HUES6 (cell line): ENCODE measurements around the gene BTF3L4.
"Not testable (repeated sequence)": the region's sequence is repeated elsewhere in the genome, so short reads cannot be mapped to it uniquely, and the experiment has no call there.

Experiments
- H3K27ac ChIP-seq: 2 replicates; pipeline ENCODE4 v1.7.0; 2013; ENCODE audit warnings: low read depth, mild to moderate bottlenecking, low read length, inconsistent platforms
- H3K27me3 ChIP-seq: 2 replicates; pipeline ENCODE4 v1.6.1; 2013; ENCODE audit warnings: low read length; ENCODE audit not compliant: control insufficient read depth, insufficient read depth
- H3K36me3 ChIP-seq: 2 replicates; pipeline ENCODE4 v1.6.1; 2013; ENCODE audit warnings: low read length; ENCODE audit not compliant: control insufficient read depth, insufficient read depth
- H3K4me1 ChIP-seq: 2 replicates; pipeline ENCODE4 v1.6.1; 2013; ENCODE audit warnings: low read length; ENCODE audit not compliant: control insufficient read depth, insufficient read depth
- H3K4me3 ChIP-seq: 2 replicates; pipeline ENCODE4 v1.5.1; 2013; ENCODE audit warnings: low read depth, low read length
- H3K9ac ChIP-seq: one replicate; pipeline ENCODE4 v1.6.1; 2013; ENCODE audit warnings: mild to moderate bottlenecking, low read length
- H3K9me3 ChIP-seq: 2 replicates; pipeline ENCODE4 v1.6.1; 2013; ENCODE audit warnings: low read depth, low read length; ENCODE audit not compliant: control insufficient read depth, insufficient read depth

BTF3L4 gene

GRCh38 chr1:52034050-52034384 lies 22.1 kb upstream of the BTF3L4 start:
- no peaks in the 10 kb centered on the region for H3K27me3 ChIP-seq
- peak overlapping the region; percentile 87 for H3K4me3 ChIP-seq
- no peak overlapping the region for H3K27ac ChIP-seq
- H3K36me3 ChIP-seq, result peaks cover 33% of the 10 kb centered on the region
- H3K4me1 ChIP-seq, result peaks cover 9% of the 10 kb centered on the region
- no peak overlapping the region for H3K9ac ChIP-seq
- H3K9me3 ChIP-seq, result no peaks in the 10 kb centered on the region

DNA sequence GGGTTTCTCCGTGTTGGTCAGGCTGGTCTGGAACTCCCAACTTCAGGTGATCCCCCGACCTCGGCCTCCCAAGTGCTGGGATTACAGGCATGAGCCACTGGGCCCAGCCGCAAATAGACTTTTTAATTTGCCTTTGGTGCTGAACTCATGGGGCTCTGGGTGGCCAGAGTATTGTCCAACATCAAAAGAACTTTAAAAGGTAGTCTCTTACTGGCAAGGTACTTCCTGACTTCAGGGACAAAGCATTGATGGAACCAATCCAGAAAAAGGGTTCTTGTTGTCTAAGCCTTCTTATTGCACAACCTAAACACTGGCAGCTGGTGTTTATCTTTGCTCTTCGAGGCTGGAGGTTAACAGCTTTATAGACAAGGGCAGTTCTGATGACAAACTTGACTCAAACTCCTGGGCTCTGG lies 18.7 kb upstream of the BTF3L4 start:
- H3K4me3 ChIP-seq, result no peak overlapping the region
- peaks cover 2% of the 10 kb centered on the region for H3K4me1 ChIP-seq
- H3K27me3 ChIP-seq, result no peaks in the 10 kb centered on the region
- H3K27ac ChIP-seq, result no peak overlapping the region
- peaks cover 48% of the 10 kb centered on the region for H3K36me3 ChIP-seq
- H3K9ac ChIP-seq, result no peak overlapping the region
- no peaks in the 10 kb centered on the region for H3K9me3 ChIP-seq

DNA sequence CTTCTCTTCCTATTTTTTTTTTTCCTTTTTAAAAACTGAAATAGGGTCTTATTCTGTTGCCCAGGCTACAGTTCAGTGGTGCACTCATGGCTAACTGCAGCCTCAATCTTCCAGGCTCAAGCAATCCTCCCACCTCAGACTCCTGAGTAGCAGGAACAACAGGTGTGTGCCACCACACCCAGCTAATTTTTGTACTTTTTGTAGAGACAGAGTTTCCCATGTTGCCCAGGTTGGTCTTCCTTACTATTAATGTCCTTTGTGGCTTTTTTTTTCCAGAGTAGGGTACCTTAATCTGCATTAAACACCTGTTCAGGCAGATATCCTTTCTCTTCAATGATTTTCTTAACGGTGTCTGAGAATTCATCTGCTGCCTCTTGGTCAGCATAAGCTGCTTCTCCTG lies 18.2 kb upstream of the BTF3L4 start:
- H3K27ac ChIP-seq, result no peak overlapping the region
- H3K27me3 ChIP-seq, result no peaks in the 10 kb centered on the region
- no peaks in the 10 kb centered on the region for H3K9me3 ChIP-seq
- H3K9ac ChIP-seq, result no peak overlapping the region
- no peak overlapping the region for H3K4me3 ChIP-seq
- H3K4me1 ChIP-seq, result no peaks in the 10 kb centered on the region
- peaks cover 48% of the 10 kb centered on the region for H3K36me3 ChIP-seq

- H3K9ac ChIP-seq, result no peak overlapping the region
- no peaks in the 10 kb centered on the region for H3K4me1 ChIP-seq
- no peak overlapping the region for H3K4me3 ChIP-seq
- no peaks in the 10 kb centered on the region for H3K9me3 ChIP-seq
- no peak overlapping the region for H3K27ac ChIP-seq
- peaks cover 46% of the 10 kb centered on the region for H3K36me3 ChIP-seq
- H3K27me3 ChIP-seq, result no peaks in the 10 kb centered on the region
These were observed 14.4 kb upstream of the BTF3L4 start for GRCh38 chr1:52041551-52042185.

DNA sequence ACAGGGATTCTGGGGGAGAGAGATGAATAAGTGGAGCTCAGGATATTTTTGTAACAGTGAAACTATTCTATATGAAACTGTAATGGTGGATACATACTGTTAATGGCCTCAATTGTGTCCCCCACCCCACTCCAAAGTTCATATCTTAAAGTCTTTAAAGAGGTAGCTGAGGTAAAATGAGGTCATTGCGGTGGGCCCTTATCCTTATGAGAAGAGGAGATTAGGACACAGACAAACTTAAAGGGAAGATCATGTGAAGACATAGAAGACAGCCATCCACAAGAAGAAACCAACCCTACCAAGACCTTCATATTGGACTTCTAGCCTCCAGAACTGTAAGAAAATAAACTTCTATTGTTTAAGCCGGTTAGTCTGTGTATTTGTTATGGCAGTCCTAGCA lies 10.9 kb upstream of the BTF3L4 start:
- Histone ChIP-seq H3K27me3 (no peaks in the 10 kb centered on the region), H3K4me3 (no peak overlapping the region), H3K9me3 (no peaks in the 10 kb centered on the region), H3K9ac (no peak overlapping the region), H3K4me1 (no peaks in the 10 kb centered on the region), H3K36me3 (peaks cover 19% of the 10 kb centered on the region), H3K27ac (no peak overlapping the region)

GRCh38 chr1:52045666-52046195 lies 10.4 kb upstream of the BTF3L4 start:
- not testable (repeated sequence) for H3K4me3 ChIP-seq, H3K4me1 ChIP-seq, H3K27me3 ChIP-seq, H3K9me3 ChIP-seq, H3K9ac ChIP-seq, H3K27ac ChIP-seq
- H3K36me3 ChIP-seq, result peaks cover 17% of the 10 kb centered on the region

DNA sequence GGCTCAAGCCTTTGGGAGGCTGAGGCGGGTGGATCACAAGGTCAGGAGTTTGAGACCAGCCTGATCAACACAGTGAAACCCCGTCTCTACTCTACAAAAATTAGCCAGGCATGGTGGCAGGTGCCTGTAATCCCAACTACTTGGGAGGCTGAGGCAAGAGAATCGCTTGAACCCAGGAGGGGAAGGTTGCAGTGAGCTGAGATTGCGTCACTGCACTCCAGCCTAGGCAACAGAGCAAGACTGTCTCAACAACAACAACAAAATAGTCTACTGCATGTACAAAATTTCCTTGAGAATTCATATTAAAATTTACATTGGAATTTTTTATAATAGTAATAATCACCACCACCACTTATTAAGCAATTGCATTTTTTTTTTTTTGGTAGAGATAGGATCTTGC lies 6.8 kb upstream of the BTF3L4 start:
- not testable (repeated sequence) for H3K9me3 ChIP-seq, H3K27ac ChIP-seq, H3K9ac ChIP-seq, H3K4me3 ChIP-seq, H3K4me1 ChIP-seq, H3K27me3 ChIP-seq
- H3K36me3 ChIP-seq, result peaks cover 24% of the 10 kb centered on the region

DNA sequence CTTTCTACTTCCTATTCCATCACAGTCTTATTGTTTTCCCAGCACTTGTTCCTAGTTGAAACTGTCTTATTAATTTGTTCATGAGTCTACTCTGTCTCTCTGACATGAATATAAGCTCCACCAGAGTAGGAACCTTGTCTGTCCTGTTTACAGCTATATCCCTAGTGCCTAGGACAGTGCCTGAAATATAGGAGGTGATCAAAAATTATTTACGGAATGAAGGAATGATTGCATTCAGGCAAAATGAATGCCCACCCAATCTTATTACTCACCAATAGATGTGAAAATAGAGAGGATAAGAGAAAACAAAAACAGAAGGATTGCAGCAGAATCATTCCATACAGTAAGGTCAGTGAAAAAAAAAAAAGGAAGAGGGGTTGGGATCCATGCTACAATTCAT lies 2.2 kb upstream of the BTF3L4 start:
- Histone ChIP-seq H3K36me3 (peaks cover 20% of the 10 kb centered on the region), H3K4me1 (peaks cover 14% of the 10 kb centered on the region; the same call in 1 of the 2 replicates), H3K9me3 (no peaks in the 10 kb centered on the region), H3K27ac (no peak overlapping the region), H3K27me3 (no peaks in the 10 kb centered on the region), H3K4me3 (peak overlapping the region; percentile 95), H3K9ac (peak overlapping the region; percentile 89)

GRCh38 chr1:52054496-52055065 lies 1.5 kb upstream of the BTF3L4 start:
- H3K4me3 ChIP-seq, result peak overlapping the region; percentile 95
- peak overlapping the region; percentile 89 for H3K9ac ChIP-seq
- no peaks in the 10 kb centered on the region for H3K9me3 ChIP-seq
- no peaks in the 10 kb centered on the region for H3K27me3 ChIP-seq
- H3K36me3 ChIP-seq, result peaks cover 22% of the 10 kb centered on the region
- H3K27ac ChIP-seq, result peak overlapping the region; percentile 84; the same call in 1 of the 2 replicates
- peaks cover 14% of the 10 kb centered on the region; the same call in 1 of the 2 replicates for H3K4me1 ChIP-seq

DNA sequence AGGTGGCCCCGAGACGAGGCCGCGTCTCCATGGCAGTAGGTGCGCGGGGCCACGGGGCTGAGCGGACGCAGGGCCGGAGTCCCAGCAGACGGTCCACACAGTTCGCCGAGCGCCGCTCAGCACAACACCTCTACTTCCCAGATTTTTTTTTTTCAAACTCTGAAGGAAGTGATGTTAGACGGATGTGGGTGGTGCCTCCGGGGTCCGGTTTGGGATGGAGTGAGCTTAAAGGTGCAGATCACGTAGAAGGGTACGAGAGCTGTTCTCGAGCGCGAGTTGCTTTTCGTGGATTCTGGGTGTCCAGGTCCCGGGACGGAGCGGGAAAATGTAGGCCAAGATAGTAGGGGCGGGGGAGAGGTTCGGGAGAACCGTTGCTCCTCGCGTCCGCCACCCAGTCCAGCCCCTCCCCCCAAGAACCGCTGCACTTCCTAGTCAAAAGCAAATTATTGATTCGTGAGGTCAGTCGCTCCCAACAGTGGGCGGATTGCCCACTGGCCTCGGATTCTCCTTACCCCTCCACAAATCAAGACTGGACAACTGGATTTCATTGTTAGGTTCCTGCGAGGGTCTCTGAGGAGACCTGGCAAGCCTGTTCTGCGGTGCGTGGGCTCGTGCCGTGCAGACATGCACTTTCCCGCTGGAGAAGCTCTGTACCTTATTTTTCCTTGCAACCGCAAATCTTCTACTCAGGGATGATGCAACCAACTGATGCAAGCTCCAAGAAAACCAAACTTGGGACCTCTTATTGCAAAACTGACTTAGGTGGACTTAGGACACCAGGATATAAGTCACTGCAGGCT lies 829 bp upstream of the BTF3L4 start, which contains the start of gene TXNDC12:
TXNDC12 (minus strand) TSS at position 126 of the 800 bp plus-strand sequence; CDS start at position 31, 95 bp downstream.
- Histone ChIP-seq H3K9me3 (no peaks in the 10 kb centered on the region), H3K27ac (peak within 1 kb of the TSS; percentile 84), H3K9ac (peak within 1 kb of the TSS; percentile 89), H3K27me3 (no peaks in the 10 kb centered on the region), H3K36me3 (peaks cover 29% of the 10 kb centered on the region), H3K4me3 (peak within 1 kb of the TSS; percentile 95), H3K4me1 (peaks cover 14% of the 10 kb centered on the region; the same call in 1 of the 2 replicates)

DNA sequence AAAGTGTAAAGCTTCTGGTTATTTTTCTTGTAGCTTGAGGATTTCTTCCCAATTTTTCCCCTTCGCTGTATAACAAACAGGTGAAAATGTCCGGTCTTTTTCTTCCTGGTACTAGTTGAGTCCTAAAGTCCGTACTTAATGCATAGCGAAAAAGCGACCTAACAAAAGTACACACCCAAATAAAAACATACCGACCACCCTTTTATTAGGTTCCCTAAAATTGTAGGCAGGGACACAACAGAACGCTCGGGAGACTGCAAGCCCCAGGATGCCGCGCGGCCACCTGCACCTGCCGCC lies 281 bp upstream of the BTF3L4 start:
- peak overlapping the region; percentile 84 for H3K27ac ChIP-seq
- H3K36me3 ChIP-seq, result peaks cover 30% of the 10 kb centered on the region
- peaks cover 14% of the 10 kb centered on the region; the same call in 1 of the 2 replicates for H3K4me1 ChIP-seq

More for the DNA sequence above, 281 bp upstream of the BTF3L4 start:
- peak overlapping the region; percentile 89 for H3K9ac ChIP-seq
- no peaks in the 10 kb centered on the region for H3K9me3 ChIP-seq
- H3K4me3 ChIP-seq, result peak overlapping the region; percentile 95
- no peaks in the 10 kb centered on the region for H3K27me3 ChIP-seq
